Measurements from ENCODE around the gene LIPK.
"Not testable (repeated sequence)": the region's sequence is repeated elsewhere in the genome, so short reads cannot be mapped to it uniquely, and the experiment has no call there.

Gene LIPK

DNA sequence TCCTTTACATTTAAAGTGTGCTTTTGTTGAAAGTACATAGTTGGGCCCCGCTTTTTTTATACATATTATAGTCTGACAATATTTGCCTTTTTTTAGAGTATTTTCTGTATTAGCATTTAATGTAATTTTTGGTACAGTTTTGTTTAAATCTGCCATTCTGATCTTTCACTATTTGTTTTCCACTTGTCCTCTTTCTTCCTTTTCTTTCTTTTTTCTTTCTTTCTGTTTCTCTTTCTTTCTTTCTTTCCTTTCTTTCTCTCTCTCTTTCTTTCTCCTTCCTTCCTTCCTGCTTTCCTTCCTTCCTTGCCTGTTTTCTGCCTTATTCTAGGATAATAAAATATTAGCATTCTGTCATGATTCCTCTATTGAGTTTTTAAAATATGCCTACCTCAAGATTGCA is 9.5 kb downstream of the LIPK start:
- DNase-seq (ENCODE audit: extremely low read depth in 1 of 2, low read depth in 1 of 2): no peak

DNA sequence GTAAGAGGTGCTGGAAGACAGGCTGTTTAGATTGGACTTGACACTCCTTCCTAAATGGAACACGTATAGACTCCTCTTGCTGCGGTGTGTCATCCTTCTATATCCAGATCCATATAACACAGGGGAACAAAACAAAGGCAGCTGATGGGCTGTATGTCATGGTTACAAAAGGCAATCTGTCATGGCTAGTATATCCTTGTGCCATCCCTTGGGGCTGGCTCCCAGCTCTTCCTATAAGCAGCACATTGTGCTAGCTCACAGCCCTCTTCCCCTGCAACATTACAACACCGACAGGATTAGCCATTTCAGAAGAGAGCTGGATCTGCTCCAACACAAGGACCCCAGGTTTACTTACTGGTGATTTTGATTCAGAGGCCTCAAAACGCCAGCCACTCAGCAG is 15.3 kb downstream of the LIPK start:
- no peak for DNase-seq (ENCODE audit: extremely low read depth in 1 of 2, low read depth in 1 of 2)

DNA sequence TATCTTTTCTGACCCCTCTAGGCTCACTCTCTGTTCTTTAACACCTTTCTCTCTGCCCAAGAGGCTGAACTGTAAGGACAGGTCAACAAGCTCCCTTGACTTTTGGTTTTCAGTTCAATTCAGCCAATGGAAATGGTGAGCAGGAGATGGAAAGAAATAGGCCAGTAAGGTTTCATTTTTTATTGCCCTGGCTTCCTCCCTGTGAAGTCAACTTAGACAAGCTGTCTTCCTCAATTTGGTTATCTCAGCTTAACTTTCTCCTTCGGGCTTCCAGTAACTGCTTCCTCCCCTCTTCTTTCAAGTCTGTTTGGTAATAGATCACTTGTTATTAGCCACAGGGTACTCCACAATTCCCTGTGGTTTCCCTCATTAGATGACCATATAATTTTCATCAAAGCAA is 19.7 kb downstream of the LIPK start:
- DNase-seq (ENCODE audit: extremely low read depth in 1 of 2, low read depth in 1 of 2): no peak

DNA sequence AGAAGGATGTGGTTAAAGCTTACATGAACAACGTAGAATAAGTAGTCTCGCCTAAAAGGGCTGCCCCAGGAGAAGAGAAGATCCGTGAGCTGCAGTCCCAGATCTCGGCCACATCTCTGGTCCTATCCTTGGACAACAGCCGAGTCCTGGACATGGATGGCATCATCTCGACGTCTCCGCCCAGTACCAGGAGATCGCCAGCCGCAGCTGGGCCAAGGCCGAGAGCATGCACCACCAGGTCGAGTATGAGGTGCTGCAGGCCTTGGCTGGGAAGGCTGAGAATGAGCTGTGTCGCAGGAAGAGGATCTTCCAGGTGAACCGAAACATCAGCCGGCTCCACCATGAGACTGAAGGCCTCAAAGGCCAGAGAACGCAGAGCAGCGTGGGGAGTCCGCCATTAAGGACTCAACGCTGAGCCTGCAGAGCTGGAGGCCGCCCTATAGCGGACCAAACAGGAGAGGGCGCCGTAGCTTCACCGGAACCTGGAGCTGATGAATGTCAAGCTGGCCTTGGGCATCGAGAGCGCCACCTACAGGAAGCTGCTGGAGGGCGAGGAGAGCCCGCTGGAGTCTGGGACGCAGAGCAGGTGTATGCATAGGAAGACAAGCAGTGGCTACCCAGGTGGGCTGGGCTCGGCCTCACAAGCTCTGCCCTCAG is 22.2 kb downstream of the LIPK start:
- DNase-seq (ENCODE audit: extremely low read depth in 1 of 2, low read depth in 1 of 2): no peak

DNA sequence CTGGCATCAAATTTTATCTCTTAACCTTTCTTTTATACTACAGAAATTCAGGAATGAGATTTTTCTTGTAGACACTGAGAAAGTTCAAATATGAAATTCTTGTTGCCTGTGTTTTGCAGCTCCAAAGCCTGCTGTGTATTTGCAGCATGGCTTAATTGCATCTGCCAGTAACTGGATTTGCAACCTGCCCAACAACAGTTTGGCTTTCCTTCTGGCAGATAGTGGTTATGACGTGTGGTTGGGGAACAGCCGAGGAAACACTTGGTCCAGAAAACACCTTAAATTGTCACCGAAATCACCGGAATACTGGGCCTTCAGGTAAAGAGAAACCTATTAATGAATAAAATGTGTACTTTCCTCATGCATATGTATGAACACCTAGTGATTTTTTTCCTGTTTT is 24.8 kb downstream of the LIPK start:
- no peak for DNase-seq (ENCODE audit: extremely low read depth in 1 of 2, low read depth in 1 of 2)

DNA sequence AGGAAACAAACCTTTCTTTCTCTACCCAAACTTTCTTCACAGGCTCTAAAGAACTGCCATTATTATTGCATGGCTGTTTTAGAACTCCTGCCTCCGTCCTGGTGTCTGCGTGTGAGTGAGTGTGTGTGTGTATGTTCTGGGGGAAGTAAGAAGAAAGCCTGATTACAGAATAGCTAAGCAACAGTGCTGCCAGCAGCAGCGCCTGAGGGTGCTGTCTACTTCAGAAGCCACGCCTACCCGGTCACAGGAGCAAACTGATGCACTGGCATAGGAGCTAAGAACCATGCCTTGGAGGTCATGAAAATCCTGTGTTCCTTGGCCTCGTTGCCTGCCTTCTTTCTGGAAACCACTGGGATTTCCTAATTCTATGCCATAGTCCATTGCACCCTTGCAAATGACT is 25.2 kb downstream of the LIPK start:
- DNase-seq (ENCODE audit: extremely low read depth in 1 of 2, low read depth in 1 of 2): no peak

DNA sequence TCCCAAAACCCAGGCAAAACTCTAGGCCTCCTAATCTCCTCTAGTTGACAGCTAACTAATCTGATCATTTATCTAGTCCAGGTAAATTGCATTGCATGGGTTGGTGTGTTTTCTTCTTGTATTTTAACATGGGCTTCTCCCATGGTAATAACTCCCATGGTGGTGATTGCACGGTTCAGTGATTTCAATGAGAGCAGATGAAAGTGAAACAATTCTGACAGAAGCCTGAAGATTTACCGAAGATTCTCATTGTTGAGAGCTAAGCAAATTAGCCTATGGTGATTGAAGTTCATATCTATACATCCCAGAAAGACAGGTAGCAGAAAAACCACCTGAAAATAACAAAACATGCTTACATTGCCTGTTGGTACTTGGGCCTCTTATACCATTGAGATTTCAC is 27.2 kb downstream of the LIPK start:
- DNase-seq (ENCODE audit: extremely low read depth in 1 of 2, low read depth in 1 of 2): no peak

DNA sequence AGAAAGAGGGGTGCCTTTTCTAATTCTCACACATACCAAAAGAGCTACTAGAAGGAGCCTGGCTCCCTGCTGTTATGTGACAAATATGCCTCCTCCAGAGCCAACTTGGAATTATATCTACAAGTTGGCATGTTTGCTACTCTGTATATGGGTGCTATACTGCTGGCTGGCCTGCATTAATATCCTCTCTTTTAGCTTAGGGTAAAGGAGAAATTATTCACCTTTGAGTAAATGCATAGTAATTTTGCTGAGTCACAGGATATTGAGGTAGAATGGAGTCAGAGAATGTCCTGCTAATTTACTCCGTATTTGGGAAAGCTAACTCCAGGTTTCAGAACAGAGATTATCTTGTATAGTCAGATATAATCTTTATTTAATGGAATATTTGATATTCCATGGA is 29.6 kb downstream of the LIPK start:
- DNase-seq (ENCODE audit: extremely low read depth in 1 of 2, low read depth in 1 of 2): no peak

DNA sequence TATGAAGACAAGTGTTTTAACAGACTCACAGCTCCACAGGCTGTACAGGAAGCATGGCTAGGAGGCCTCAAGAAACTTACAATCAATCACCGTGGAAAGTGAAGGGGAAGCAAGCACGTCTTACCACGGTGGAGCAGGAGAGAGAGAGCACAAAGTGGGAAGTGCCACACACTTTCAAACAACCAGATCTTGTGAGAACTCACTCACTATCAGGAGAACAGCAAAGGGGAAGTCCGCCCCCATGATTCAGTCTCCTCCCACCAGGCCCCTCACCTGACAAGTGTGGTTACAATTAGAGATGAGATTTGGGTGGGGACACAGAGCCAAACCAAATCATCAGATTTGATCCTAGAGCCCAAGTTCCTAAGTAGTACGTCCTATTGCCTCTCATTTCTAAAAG is 35.9 kb downstream of the LIPK start:
- not testable (repeated sequence) for DNase-seq (ENCODE audit: extremely low read depth in 1 of 2, low read depth in 1 of 2)

DNA sequence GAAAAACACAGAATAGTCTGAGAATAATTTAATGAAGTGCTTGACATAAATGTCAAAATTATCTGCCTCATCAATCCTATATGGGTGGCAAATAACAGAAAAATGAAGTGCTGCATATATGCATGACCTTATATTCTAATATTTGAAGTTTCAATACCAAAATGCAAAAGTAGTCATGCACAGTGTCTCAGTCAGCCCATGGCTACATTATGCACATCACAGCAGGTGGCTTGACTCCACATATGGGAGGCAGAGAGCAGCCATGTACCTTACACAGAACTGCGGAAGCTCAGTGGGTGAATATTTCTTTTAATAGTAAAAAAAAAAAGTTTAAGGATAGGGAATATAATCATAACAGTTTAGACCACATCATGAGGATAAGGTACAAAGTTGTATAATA is 36.4 kb downstream of the LIPK start:
- DNase-seq (ENCODE audit: extremely low read depth in 1 of 2, low read depth in 1 of 2): no peak

DNA sequence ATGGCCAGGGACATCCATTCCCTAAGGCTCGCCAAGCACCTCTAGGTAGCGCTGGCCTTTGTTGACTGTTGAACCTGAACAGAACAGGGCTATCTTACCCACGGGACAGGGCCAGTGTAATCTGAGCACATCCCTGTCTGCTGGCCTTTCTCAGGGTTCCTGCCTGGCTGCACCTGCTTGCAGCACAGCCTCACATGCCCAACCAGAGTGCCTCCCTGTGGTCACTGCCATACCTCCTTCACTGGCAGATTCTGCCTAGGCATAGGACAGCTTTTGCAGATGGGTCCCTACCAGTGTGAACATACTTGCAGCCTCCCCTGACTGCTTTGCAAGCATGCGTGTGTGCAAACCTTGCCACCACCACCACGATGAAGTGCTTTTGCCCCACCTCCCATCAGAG is 38.0 kb downstream of the LIPK start:
- DNase-seq (ENCODE audit: extremely low read depth in 1 of 2, low read depth in 1 of 2): no peak

DNA sequence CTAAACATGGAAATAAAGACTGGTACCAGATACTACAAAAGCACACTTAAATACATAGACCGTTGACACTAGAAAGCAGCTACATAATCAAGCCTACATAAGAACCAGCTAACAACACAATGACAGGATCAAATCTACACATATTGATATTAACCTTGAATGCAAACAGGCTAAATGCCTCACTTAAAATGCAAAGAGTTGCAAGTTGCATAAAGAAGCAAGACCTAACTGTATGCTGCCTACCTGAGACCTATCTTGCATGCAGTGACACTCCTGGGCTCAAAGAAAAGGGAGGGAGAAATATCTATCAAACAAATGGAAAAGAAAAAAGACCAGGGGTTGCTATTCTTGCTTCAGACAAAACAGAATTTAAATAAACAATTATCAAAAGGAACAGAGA is 39.6 kb downstream of the LIPK start:
- no peak for DNase-seq (ENCODE audit: extremely low read depth in 1 of 2, low read depth in 1 of 2)

DNA sequence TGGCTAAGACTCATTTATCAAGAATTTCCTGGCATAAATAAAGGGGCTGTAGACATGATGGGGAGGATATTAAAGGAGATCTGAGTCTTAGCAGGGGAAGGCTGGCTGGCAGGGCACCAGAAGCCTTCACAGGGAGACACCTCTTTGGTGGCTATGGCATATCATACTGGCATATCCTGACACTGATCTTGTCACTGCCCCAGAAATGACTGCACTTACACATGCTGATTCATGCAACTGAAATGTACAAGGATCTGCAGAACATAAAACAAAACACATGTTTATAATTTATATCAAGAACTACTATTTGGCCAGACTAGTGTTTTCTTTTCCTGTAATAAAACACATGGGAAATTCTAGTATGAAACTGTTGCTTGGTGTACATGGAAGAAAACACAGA is 48.2 kb downstream of the LIPK start:
- DNase-seq (ENCODE audit: extremely low read depth in 1 of 2, low read depth in 1 of 2): no peak

DNA sequence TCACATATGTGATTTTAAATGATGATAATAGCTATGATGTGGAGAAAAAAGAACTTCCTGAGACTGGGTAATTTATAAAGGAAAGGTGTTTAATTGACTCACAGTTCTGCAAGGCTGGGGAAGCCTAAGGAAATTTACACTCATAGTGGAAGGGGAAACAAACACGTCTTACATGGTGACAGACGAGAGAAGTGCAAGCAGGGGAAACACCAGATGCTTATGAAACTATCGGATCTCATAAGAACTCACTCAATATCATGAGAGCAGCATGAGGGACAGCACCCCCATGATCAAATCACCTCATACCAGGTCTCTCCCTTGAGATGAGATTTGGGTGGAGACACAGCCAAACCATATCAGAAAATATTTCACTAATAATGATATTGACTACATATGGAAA is 49.7 kb downstream of the LIPK start:
- no peak for DNase-seq (ENCODE audit: extremely low read depth in 1 of 2, low read depth in 1 of 2)

DNA sequence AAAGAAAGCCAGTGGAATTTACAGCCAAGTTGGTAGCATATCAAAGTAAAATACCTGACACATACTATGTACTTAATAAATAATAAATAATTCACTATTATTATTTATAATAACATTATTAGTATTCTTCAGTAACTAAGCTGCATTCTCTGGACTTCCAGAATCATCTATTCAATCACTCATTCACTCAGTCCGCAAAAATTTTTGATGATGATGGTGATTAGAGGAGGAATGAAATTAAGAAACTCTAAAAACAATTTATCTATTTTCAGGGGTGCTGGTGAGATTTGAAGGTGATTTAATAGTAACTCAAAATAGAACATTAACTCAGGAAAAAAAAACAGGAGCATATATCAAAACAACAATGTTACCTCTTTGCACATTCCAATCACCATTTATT is 50.6 kb downstream of the LIPK start:
- DNase-seq (ENCODE audit: extremely low read depth in 1 of 2, low read depth in 1 of 2): no peak

DNA sequence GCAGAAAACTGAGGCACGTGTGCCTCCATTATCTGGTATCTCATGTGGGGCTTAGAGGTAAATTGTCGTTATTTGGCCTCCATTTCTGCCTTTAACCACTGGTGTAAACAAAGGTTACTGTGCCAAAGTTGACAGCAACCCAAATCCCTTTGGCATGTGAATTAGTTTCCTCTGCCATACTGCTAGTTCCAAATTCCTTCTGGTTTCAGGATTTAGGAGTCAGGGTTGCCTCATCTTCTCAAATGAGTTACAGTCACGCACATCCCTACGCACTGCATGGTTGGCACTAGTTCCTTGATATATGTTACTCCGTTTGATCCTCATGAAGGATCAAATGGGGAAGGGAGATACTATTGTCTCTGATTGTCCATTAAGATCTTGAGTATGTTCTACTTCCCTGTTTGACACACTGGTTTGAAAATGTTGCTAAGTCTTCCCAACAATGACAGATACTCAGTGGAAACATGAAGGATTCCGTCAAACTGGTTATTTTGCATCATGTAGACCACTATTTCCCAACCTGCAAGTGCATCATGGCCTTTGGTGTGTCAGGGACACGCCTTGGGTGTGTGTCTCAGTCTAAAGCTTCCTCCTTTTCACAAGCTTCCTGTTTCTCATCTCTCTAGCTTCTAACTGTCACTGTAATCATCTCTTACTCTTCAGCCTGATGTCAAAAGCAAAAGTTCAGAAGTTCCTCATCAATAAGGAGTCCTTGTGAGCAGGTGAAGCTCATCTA is 53.5 kb downstream of the LIPK start, which contains the start of gene LIPN:
Gene LIPN (plus strand): TSS at position 655 of the 736 bp plus-strand sequence. CDS start 1,386 bp downstream, outside the sequence.
- no peak for DNase-seq (ENCODE audit: extremely low read depth in 1 of 2, low read depth in 1 of 2)

DNA sequence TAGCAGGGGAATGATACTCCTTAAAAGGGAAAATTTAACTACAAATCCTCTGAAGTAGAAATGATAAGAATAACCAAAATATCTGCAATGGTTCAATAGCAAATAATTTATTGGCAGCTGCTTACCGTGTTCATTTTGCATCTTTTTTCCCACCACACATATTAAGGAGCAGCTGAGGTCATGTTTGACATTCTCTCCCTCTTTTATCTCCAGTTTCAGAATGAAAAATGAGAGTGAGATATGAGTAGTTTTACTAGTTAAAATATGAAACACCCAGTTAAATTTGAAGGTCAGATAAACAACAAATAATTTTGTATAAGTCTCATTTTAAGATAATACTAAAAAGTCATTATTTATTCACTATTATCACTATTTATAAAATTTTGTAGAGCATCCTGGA is 56.9 kb downstream of the LIPK start:
- no peak for DNase-seq (ENCODE audit: extremely low read depth in 1 of 2, low read depth in 1 of 2)

DNA sequence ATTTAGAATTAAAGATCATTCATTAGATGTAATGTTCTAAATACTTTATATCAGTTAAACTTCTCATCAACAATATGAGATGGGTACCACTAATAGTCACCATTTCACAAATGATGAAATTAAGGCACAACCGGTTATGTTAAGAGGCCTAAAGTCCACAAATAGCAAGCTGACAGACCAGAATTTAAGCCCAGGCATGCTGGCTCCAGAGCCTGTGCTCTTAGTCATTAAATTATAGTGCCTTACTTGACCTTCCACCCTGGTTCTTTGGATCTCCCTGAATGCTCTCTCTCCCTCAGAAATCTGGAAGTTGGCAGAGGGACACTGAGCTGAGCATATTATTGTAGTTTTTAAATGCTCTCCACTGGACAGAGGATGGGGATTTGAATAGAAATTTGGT is 57.4 kb downstream of the LIPK start:
- DNase-seq (ENCODE audit: extremely low read depth in 1 of 2, low read depth in 1 of 2): no peak

DNA sequence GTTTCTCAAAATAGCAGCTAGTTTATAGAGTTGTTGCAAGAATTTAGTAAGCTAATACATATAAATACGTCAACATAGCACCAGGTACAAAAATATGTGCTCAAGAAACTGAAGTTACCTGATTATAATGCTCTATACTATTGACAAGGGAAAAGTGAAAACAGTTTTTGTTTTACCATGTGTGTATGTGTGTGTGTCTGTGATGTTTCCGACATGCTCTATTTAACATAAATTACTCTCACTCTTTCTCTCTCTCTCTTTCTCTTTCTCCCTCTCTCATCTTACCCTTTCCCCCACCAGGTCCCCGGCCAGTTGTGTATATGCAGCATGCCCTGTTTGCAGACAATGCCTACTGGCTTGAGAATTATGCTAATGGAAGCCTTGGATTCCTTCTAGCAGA is 58.1 kb downstream of the LIPK start:
- DNase-seq (ENCODE audit: extremely low read depth in 1 of 2, low read depth in 1 of 2): no peak

DNA sequence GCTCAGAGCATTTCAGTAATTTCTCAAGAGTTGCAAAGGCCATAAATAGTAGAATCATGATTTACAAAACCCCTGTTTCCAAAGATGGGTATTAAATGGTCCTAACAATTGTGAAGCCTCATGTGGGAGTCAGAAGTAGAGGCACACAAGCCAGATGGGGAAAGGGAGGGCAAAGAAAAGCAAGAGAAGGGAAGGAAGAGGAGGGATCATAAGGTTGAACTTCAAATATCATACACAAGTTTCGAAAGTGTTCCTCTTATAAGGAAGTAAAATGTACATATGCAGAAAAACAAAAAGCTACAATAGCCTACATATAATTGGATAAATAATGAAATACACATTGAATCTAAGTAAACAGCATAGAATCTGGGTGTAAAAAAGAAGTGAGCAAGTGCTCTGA is 59.8 kb downstream of the LIPK start:
- no peak for DNase-seq (ENCODE audit: extremely low read depth in 1 of 2, low read depth in 1 of 2)

DNA sequence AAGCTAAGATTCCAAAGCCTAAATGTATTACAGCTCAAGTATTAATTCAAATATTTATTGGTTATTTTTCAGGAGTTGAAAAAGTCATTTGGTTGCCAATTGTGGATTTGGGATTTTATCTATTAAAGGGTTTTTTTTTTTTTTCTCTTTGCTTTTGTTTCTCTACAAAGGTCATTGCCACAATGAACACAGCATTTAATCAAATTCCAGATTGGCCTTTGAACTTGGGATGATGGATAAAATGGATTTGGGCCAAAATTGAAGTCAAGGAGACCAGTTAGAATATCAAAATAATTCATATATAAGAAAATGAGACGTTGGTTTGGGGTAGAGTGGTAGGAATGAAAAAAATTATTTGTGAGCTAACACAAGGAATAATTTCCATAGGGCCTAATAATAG is 63.3 kb downstream of the LIPK start:
- DNase-seq (ENCODE audit: extremely low read depth in 1 of 2, low read depth in 1 of 2): no peak

DNA sequence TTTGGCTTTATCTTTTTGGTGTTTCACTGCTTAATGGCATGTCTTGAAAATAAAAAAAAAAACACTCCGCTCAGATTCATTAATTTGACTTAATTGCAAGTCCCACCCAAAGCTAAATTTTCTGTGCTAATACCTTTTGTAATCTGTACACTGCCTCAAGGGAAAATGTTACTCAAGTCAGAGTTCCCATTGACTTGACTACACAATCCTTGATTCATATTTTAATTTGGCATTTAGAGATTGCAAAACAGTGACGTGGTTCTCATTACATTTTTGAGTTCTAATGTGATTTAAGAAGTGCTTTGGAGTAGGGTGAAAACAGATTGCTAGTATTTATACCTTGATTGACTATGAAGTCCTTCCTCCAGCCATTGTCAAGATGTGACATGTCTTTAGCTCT is 75.2 kb downstream of the LIPK start:
- no peak for DNase-seq (ENCODE audit: extremely low read depth in 1 of 2, low read depth in 1 of 2)

DNA sequence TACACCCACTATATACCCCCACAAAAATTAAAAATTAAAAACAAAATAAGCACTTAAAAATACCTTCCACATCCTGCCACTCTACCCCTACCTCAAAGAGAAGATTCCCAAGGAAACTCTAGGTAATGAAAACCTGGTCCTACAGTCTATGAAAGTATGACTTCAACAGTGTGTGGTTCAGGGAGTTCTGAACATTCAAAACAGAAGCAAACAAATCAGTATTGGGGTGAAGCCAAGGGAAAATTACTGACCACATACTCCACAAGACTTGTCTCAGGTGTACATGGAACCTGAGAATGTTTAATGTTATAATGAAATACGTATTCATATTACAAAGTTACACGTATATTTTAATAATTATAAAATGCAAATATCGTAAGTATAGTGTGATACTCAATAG is 76.2 kb downstream of the LIPK start:
- no peak for DNase-seq (ENCODE audit: extremely low read depth in 1 of 2, low read depth in 1 of 2)
